Keratinocyte (primary cell): Measurements from ENCODE around the gene SEMA4A.

ENCODE experiments used
- CTCF ChIP-seq, 3 experiments: IDR thresholded peaks in 1 of 3; conservative IDR thresholded peaks in 1 of 3; optimal IDR thresholded peaks in 1 of 3; 2 replicates in 2 of 3; 3 replicates in 1 of 3; pipeline versions ENCODE3 to v1.5.1; 2011; ENCODE audit warnings: low read length in 3 of 3, mild to moderate bottlenecking in 3 of 3, moderate library complexity in 2 of 3, control low read depth in 1 of 3, inconsistent platforms in 1 of 3; ENCODE audit not compliant: insufficient read depth in 2 of 3; ENCODE audit errors: extremely low read depth in 1 of 3
- EZH2 ChIP-seq: IDR thresholded peaks from one replicate; pipeline ENCODE4 v1.6.1; 2012; ENCODE audit warnings: inconsistent platforms, mild to moderate bottlenecking, low read length, moderate library complexity

GRCh38 chr1:156164125-156164831 is 10.9 kb downstream of the SEMA4A start:
- no peak for TF ChIP-seq CTCF (optimal IDR thresholded peaks at IDR 0.05 in 1 of 3, IDR thresholded peaks at IDR 0.05 in 1 of 3, conservative IDR thresholded peaks at IDR 0.05 in 1 of 3; ENCODE audit: extremely low read depth in 1 of 3, insufficient read depth in 2 of 3, low read length in 3 of 3)
- TF ChIP-seq EZH2 = no peak
